HepG2 (cell line): ENCODE data around the gene ZNF277. TPM values are rescaled to one million over a fixed set of nuclear protein-coding genes. Genes with fewer than 3 reads are reported as not detected.
"Not testable (repeated sequence)": the region's sequence is repeated elsewhere in the genome, so short reads cannot be mapped to it uniquely, and the experiment has no call there.

Source experiments
- ATAC-seq: fragments of 200-7000 bp; cut with Tn5 transposase; 3 replicates; pipeline ENCODE4 v1.9.1; 2020; ENCODE audit warnings: mild to moderate bottlenecking, moderate library complexity
- BruUV-seq: library from RNA; stranded (reverse); fragments of 400-500 nt; replicated peaks from 2 replicates; lab custom pipeline; 2021; lab: Mats Ljungman, UMichigan
- CTCF ChIA-PET: fragments of 300-600 bp; formaldehyde crosslinking; extraction: SDS; loops from one replicate; lab custom pipeline; 2021; ENCODE audit warnings: low total read pairs, inconsistent platforms, low intra/inter-chr PET ratio; lab: Yijun Ruan, JAX
- POLR2A ChIA-PET: fragments of 350-600 bp; sonication (Branson Sonifier 250); formaldehyde crosslinking; loops from one replicate; lab custom pipeline; 2020; ENCODE audit warnings: antibody characterized with exemption, inconsistent platforms; lab: Yijun Ruan, JAX
- DNase-seq: peaks from one replicate; pipeline ENCODE4 v3.0.0-alpha.2; 2015; ENCODE audit warnings: low spot score
- FAIRE-seq: peaks from 3 replicates; lab custom pipeline; 2011; peaks lifted over from hg19 to GRCh38; lab: Jason Lieb, UNC
- H2AFZ ChIP-seq: one replicate; pipeline ENCODE4 v1.6.1; 2011; ENCODE audit warnings: low read length, inconsistent platforms
- H3K27ac ChIP-seq: fragments of 300-600 bp; 3 replicates; pipeline ENCODE4 v1.8.0; 2011; ENCODE audit warnings: mixed run types, mild to moderate bottlenecking, mixed read lengths, low read length, inconsistent platforms; ENCODE audit not compliant: insufficient read depth; ENCODE audit errors: extremely low read length
- H3K27me3 ChIP-seq, 2 experiments: fragments of 200-600 bp in 1 of 2; 2 replicates in 1 of 2; 3 replicates in 1 of 2; pipeline versions ENCODE4 v1.6.0 to v1.8.0; 2011; ENCODE audit warnings: low read length in 2 of 2, mild to moderate bottlenecking in 2 of 2, moderate library complexity in 2 of 2, inconsistent platforms in 1 of 2; ENCODE audit not compliant: insufficient read depth in 2 of 2, control insufficient read depth in 1 of 2
- H3K36me3 ChIP-seq, 2 experiments: fragments of 200-600 bp in 1 of 2; replicated peaks in 1 of 2; 2 replicates in 1 of 2; 3 replicates in 1 of 2; pipeline versions ENCODE4 v1.5.1 to v1.8.0; 2011; ENCODE audit warnings: low read length in 2 of 2, inconsistent platforms in 1 of 2; ENCODE audit not compliant: insufficient read depth in 2 of 2, control insufficient read depth in 1 of 2
- H3K4me1 ChIP-seq: 2 replicates; pipeline ENCODE4 v1.5.1; 2012; ENCODE audit warnings: low read length, inconsistent platforms; ENCODE audit not compliant: insufficient read depth
- H3K4me2 ChIP-seq: 2 replicates; pipeline ENCODE4 v1.6.0; 2011; ENCODE audit warnings: low read depth, low read length, inconsistent platforms
- H3K4me3 ChIP-seq, 3 experiments: fragments of 200-600 bp in 1 of 3; sonication (generic), shearing (Covaris generic) in 1 of 3; replicated peaks in 1 of 3; 2 replicates each; pipeline ENCODE4 v1.5.1; 2011 to 2016; ENCODE audit warnings: low read length in 3 of 3, inconsistent platforms in 2 of 3, low read depth in 2 of 3, mild to moderate bottlenecking in 2 of 3, control low read depth in 1 of 3, mixed read lengths in 1 of 3; ENCODE audit not compliant: insufficient read depth in 1 of 3
- H3K79me2 ChIP-seq: one replicate; pipeline ENCODE4 v1.6.1; 2011; ENCODE audit warnings: low read length, inconsistent platforms; ENCODE audit not compliant: insufficient read depth
- H3K9ac ChIP-seq: 2 replicates; pipeline ENCODE4 v1.6.0; 2011; ENCODE audit warnings: mild to moderate bottlenecking, low read depth, low read length, inconsistent platforms; ENCODE audit not compliant: insufficient read depth
- H3K9me3 ChIP-seq: 2 replicates; pipeline ENCODE4 v1.5.1; 2012; ENCODE audit warnings: mild to moderate bottlenecking, low read length
- H4K20me1 ChIP-seq: 2 replicates; pipeline ENCODE4 v1.6.0; 2011; ENCODE audit warnings: inconsistent platforms, mild to moderate bottlenecking, low read length, moderate library complexity; ENCODE audit not compliant: insufficient read depth
- AGO2 ChIP-seq: fragments of 200-400 bp; formaldehyde crosslinking; optimal IDR thresholded peaks from 2 replicates; pipeline ENCODE3; 2017; ENCODE audit warnings: mild to moderate bottlenecking, low read depth, low read length, moderate library complexity
- CENPT ChIP-seq: sonication (generic); formaldehyde crosslinking; IDR thresholded peaks from 2 replicates; pipeline ENCODE4 v1.8.0; 2022; ENCODE audit warnings: low read depth, mild to moderate bottlenecking, moderate library complexity, missing genetic modification reagents
- HNRNPLL ChIP-seq: fragments of 200-400 bp; formaldehyde crosslinking; IDR thresholded peaks from 2 replicates; pipeline ENCODE4 v1.6.1; 2017; ENCODE audit warnings: mild to moderate bottlenecking, low read depth, low read length; ENCODE audit not compliant: poor library complexity, severe bottlenecking
- ISL2 ChIP-seq: sonication (generic); formaldehyde crosslinking; IDR thresholded peaks from 2 replicates; pipeline ENCODE4 v1.5.0; 2020; ENCODE audit warnings: missing genetic modification reagents
- KAT8 ChIP-seq: IDR thresholded peaks from 2 replicates; pipeline ENCODE4 v1.6.1; 2016; ENCODE audit warnings: missing genetic modification reagents, missing compliant biosample characterization
- NCOR1 ChIP-seq: fragments of 200-600 bp; sonication (generic); IDR thresholded peaks from 2 replicates; pipeline ENCODE4 v1.7.0; 2017; ENCODE audit warnings: antibody characterized with exemption, low read length, borderline replicate concordance
- POGZ ChIP-seq: sonication (generic); formaldehyde crosslinking; IDR thresholded peaks from 2 replicates; pipeline ENCODE4 v1.4.0; 2020; ENCODE audit warnings: mild to moderate bottlenecking, missing genetic modification reagents
- SOX5 ChIP-seq: IDR thresholded peaks from 2 replicates; pipeline ENCODE4 v1.6.1; 2016; ENCODE audit warnings: borderline replicate concordance
- TAF1 ChIP-seq: sonication (generic); formaldehyde crosslinking; IDR thresholded peaks from 2 replicates; pipeline ENCODE4 v1.4.0; 2020; ENCODE audit warnings: missing genetic modification reagents
- TMF1 ChIP-seq: sonication (generic); formaldehyde crosslinking; IDR thresholded peaks from 2 replicates; pipeline ENCODE4 v1.8.1; 2022; ENCODE audit warnings: low read depth, missing genetic modification reagents
- ZNF253 ChIP-seq: sonication (generic); formaldehyde crosslinking; IDR thresholded peaks from 2 replicates; pipeline ENCODE4 v1.8.0; 2022; ENCODE audit warnings: mild to moderate bottlenecking, missing genetic modification reagents, borderline replicate concordance
- ZNF30 ChIP-seq: sonication (generic); formaldehyde crosslinking; IDR thresholded peaks from 2 replicates; pipeline ENCODE4 v1.5.0; 2020; ENCODE audit warnings: mild to moderate bottlenecking, missing genetic modification reagents
- ZNF788 ChIP-seq: sonication (generic); formaldehyde crosslinking; IDR thresholded peaks from 2 replicates; pipeline ENCODE4 v1.5.0; 2020; ENCODE audit warnings: mild to moderate bottlenecking, missing genetic modification reagents, borderline replicate concordance
- WGBS: methylation state at CpG from one replicate; pipeline ENCODE4 v1.1.6; 2017; ENCODE audit warnings: low lambda C conversion rate; 5-methylcytosine and 5-hydroxymethylcytosine counted together
- in situ Hi-C: cut with HindIII; loops from 2 replicates; pipeline ENCODE4 v1.10.0; 2017; ENCODE audit warnings: low pct_unique_long_range_greater_than_20kb; ENCODE audit not compliant: extremely low pct_ligation_motif_present
- intact Hi-C: fragments of 100-400 bp; cut with micrococcal nuclease; formaldehyde crosslinking; loops from one replicate; pipeline ENCODE4 v1.10.0; 2022; ENCODE audit not compliant: unreplicated experiment
- polyA plus RNA-seq, 8 experiments: library from polyadenylated mRNA; depleted of rRNA in 3 of 8; stranded (reverse) in 7 of 8; unstranded in 1 of 8; fragments of >200 nt; fragmentation: Illumina TruSeq in 4 of 8; extraction: Trizol in 4 of 8; gene quantifications; 2 replicates each; pipeline versions ENCODE4 v1.2.1 to v1.2.3, GENCODE V29; 2011 to 2016; ENCODE audit warnings: low read depth in 4 of 8, missing spikeins in 1 of 8, mixed read lengths in 1 of 8; ENCODE audit not compliant: insufficient read depth in 1 of 8
- total RNA-seq, 5 experiments: library from RNA; depleted of rRNA; stranded (reverse); fragments of >200 nt; fragmentation: Illumina TruSeq; extraction: Trizol; gene quantifications; 2 replicates each; pipeline ENCODE4 v1.2.3, GENCODE V29; 2016; ENCODE audit warnings: low read depth in 1 of 5
- TF ChIP-seq, protein P1 (sequence below): sonication (generic); formaldehyde crosslinking; IDR thresholded peaks from 2 replicates; pipeline ENCODE4 v1.4.0; 2020; ENCODE audit warnings: missing genetic modification reagents, low read depth, mild to moderate bottlenecking, borderline replicate concordance
- TF ChIP-seq, protein P2 (sequence below): sonication (generic); formaldehyde crosslinking; IDR thresholded peaks from 2 replicates; pipeline ENCODE4 v1.4.0; 2020; ENCODE audit warnings: missing genetic modification reagents, borderline replicate concordance

ZNF277 gene
- total and polyA plus RNA-seq, 2 of the 13 experiments (the other 11 are each of a cell fraction or from before 2014, with no cell fraction given) = 29.1 to 30.1 TPM

DNA sequence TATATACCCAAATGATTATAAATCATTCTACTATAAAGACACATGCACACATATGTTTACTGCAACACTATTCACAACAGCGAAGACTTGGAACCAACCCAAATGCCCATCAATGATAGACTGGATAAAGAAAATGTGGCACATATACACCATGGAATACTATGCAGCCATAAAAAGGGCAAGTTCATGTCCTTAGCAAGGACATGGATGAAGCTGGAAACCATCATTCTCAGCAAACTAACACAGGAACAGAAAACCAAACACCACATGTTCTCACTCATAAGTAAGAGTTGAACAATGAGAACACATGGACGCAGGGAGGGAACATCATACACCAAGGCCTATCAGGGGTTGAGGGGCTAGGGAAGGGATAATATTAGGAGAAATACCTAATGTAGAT is 110.3 kb downstream of the ZNF277 start:
- CTCF ChIA-PET, BruUV-seq, H2AFZ ChIP-seq, H3K4me2 ChIP-seq, H3K4me1 ChIP-seq, in situ Hi-C loops, DNase-seq, ATAC-seq, H3K9ac ChIP-seq, H3K27me3 ChIP-seq, intact Hi-C loops, H3K79me2 ChIP-seq, H3K9me3 ChIP-seq, POLR2A ChIA-PET, FAIRE-seq, H3K27ac ChIP-seq, H3K4me3 ChIP-seq, H4K20me1 ChIP-seq: not testable (repeated sequence)
- 100% methylated on average over 2 of the region's 2 CpGs for WGBS
- H3K36me3 ChIP-seq = peaks cover 2 to 20% of the 10 kb centered on the region in 2 experiments; a peak in 4 of 5 replicates

DNA sequence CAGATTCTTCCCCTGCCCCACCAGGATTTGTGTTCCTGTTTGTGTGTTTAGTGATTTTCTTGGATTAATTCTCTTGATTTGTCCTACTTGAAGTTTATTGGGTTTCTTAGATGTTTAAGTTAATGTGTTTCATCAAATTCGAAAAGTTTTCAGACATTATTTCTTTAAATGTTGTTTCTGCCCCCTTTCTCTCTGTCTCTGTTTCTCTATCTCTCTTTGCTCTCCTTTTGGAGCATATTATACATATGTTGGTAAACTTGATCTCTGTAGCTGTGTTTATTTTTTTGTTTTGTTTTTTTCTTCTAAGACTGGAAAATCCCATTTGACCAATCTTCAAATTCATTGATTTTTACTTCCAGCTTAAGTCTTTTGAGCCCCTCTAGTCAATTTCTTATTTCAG is 115.6 kb downstream of the ZNF277 start:
- no TSS peak for BruUV-seq
- Histone ChIP-seq H3K4me1 (no peaks in the 10 kb centered on the region), H3K4me3 (no peak overlapping the region), H3K9ac (no peak overlapping the region), H3K27ac (no peak overlapping the region), H3K27me3 (no peaks in the 10 kb centered on the region), H3K4me2 (no peak overlapping the region), H3K9me3 (peaks cover 8% of the 10 kb centered on the region), H4K20me1 (no peaks in the 10 kb centered on the region), H2AFZ (no peak overlapping the region), H3K36me3 (peaks cover 4 to 21% of the 10 kb centered on the region in 2 experiments), H3K79me2 (no peaks in the 10 kb centered on the region)
- in situ Hi-C loops (no loop called here), intact Hi-C loops (no loop called here)
- DNase-seq = no peak
- ChIA-PET POLR2A (no interaction called here), CTCF (no interaction called here)
- no peak for ATAC-seq
- no peak for FAIRE-seq
- WGBS = 97% methylated on average over 1 of the region's 1 CpG
- TF ChIP-seq ZNF253 = no peak
- no peak for TF ChIP-seq ZNF30 (CRISPR knock-in tag)
- TF ChIP-seq ZNF788 (CRISPR knock-in tag) = no peak
- TF ChIP-seq POGZ (CRISPR knock-in tag) = no peak
- TF ChIP-seq TMF1 = no peak
- TF ChIP-seq, protein P1, sequence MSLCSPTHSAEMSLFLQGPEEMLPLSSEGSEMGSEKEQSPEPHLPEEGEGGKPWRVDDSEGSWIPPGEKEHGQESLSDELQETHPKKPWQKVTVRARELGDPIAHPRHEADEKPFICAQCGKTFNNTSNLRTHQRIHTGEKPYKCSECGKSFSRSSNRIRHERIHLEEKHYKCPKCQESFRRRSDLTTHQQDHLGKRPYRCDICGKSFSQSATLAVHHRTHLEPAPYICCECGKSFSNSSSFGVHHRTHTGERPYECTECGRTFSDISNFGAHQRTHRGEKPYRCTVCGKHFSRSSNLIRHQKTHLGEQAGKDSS (CRISPR knock-in tag) = no peak
- TF ChIP-seq TAF1 (CRISPR knock-in tag) = no peak
- TF ChIP-seq NCOR1 = no peak
- TF ChIP-seq AGO2 = no peak
- TF ChIP-seq, protein P2, sequence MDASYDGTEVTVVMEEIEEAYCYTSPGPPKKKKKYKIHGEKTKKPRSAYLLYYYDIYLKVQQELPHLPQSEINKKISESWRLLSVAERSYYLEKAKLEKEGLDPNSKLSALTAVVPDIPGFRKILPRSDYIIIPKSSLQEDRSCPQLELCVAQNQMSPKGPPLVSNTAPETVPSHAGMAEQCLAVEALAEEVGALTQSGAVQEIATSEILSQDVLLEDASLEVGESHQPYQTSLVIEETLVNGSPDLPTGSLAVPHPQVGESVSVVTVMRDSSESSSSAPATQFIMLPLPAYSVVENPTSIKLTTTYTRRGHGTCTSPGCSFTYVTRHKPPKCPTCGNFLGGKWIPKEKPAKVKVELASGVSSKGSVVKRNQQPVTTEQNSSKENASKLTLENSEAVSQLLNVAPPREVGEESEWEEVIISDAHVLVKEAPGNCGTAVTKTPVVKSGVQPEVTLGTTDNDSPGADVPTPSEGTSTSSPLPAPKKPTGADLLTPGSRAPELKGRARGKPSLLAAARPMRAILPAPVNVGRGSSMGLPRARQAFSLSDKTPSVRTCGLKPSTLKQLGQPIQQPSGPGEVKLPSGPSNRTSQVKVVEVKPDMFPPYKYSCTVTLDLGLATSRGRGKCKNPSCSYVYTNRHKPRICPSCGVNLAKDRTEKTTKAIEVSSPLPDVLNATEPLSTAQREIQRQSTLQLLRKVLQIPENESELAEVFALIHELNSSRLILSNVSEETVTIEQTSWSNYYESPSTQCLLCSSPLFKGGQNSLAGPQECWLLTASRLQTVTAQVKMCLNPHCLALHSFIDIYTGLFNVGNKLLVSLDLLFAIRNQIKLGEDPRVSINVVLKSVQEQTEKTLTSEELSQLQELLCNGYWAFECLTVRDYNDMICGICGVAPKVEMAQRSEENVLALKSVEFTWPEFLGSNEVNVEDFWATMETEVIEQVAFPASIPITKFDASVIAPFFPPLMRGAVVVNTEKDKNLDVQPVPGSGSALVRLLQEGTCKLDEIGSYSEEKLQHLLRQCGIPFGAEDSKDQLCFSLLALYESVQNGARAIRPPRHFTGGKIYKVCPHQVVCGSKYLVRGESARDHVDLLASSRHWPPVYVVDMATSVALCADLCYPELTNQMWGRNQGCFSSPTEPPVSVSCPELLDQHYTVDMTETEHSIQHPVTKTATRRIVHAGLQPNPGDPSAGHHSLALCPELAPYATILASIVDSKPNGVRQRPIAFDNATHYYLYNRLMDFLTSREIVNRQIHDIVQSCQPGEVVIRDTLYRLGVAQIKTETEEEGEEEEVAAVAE (CRISPR knock-in tag) = no peak
- no peak for TF ChIP-seq CENPT
- no peak for TF ChIP-seq KAT8 (CRISPR knock-in tag)
- no peak for TF ChIP-seq SOX5
- TF ChIP-seq HNRNPLL = no peak
- no peak for TF ChIP-seq ISL2
